Measurements from ENCODE around the gene ODF2.

The ODF2 gene

DNA sequence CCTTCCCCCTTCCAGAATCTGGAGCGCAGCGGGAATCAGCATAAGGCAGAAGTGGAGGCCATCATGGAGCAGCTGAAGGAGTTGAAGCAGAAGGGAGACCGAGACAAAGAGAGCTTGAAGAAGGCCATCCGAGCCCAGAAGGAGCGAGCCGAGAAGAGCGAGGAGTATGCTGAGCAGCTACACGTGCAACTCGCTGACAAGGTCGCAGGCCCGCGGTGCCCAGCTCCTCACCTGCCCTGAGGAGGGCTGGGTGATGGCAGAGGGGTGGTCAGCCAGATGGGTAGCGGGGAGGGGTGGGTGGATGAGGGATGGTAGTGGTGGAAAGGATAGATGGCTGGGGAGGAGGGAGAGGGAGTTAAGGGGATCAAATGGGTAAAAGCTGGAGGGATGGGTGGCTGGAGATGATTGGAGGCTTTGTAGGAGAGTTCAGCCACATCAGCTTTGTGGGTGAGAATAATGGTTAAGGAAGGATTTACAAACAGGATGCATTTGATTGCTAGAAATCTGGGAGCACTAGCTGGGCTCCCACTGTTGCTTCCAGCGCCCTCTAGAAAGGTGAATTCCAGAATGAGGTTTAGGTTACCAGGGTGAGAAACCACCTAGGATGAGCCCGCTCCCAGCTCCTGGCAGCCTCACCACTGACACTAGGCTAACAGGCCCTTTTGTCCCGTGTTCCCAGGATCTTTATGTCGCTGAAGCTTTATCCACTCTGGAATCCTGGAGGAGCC lies 29.0 kb downstream of the ODF2 start:
- TF ChIP-seq, protein P1, sequence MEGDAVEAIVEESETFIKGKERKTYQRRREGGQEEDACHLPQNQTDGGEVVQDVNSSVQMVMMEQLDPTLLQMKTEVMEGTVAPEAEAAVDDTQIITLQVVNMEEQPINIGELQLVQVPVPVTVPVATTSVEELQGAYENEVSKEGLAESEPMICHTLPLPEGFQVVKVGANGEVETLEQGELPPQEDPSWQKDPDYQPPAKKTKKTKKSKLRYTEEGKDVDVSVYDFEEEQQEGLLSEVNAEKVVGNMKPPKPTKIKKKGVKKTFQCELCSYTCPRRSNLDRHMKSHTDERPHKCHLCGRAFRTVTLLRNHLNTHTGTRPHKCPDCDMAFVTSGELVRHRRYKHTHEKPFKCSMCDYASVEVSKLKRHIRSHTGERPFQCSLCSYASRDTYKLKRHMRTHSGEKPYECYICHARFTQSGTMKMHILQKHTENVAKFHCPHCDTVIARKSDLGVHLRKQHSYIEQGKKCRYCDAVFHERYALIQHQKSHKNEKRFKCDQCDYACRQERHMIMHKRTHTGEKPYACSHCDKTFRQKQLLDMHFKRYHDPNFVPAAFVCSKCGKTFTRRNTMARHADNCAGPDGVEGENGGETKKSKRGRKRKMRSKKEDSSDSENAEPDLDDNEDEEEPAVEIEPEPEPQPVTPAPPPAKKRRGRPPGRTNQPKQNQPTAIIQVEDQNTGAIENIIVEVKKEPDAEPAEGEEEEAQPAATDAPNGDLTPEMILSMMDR (IDR thresholded peaks at IDR 0.05; ENCODE audit: insufficient read depth, low read length, missing control alignments): no peak
- ChIA-PET CTCF (no interaction called here), POLR2A (interaction anchor here (1.0 kb wide), 1 partner anchor 13 kb away, joined by 3 read pairs; no protein-coding TSS in a partner anchor)
- no peak for DNase-seq (ENCODE audit: low read depth, low spot score)
- no peak overlapping the region for H3K4me3 ChIP-seq (ENCODE audit: low read depth, low read length)

DNA sequence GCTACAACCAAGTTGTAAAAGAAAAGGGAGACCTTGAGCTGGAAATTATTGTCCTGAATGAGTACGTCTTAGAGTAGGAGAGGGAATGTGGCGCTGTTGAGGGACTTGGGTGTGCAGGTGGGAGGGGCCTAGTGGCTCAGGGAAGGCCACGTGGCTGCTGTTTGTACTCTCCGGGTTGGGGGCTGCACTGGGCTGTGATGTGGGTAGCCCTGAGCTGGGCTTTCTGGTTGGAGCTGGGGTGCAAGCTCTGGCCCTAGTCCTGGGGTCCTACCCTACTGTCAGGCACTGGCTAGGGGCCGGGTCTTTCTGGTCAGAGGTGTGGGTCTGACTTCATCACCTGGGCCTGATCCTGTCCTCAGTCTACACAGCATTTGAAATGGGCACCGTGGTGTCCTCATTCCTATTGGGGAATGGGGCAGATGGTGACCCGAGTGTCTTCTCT lies 29.6 kb downstream of the ODF2 start:
- TF ChIP-seq, protein P1 (IDR thresholded peaks at IDR 0.05; ENCODE audit: insufficient read depth, low read length, missing control alignments): no peak
- ChIA-PET POLR2A (no interaction called here), CTCF (no interaction called here)
- no peak overlapping the region for H3K4me3 ChIP-seq (ENCODE audit: low read depth, low read length)
- no peak for DNase-seq (ENCODE audit: low read depth, low spot score)

DNA sequence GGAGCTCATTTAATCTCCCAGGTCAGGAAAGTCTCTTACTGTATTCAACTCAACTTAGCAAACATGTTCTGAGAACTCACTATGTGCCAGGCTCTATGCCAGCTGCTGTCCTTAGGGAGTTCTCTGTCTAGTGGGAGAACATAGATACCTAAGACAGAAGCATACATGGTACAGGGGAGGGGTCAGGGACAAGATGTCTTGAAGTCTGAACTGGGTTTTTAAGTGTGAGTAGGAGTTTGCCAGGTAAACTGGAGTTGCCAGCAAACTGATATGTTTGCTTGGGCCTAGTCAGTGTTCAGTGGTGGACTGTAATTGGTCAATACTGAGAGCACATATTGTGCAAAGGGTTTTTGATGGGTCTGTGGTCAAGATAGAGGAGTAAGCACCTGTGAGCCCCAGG lies 30.4 kb downstream of the ODF2 start:
- no peak overlapping the region for H3K4me3 ChIP-seq (ENCODE audit: low read depth, low read length)
- ChIA-PET POLR2A (no interaction called here), CTCF (interaction anchor here (1.0 kb wide), 1 partner anchor 15 kb away, joined by 3 read pairs; no protein-coding TSS in a partner anchor)
- no peak for DNase-seq (ENCODE audit: low read depth, low spot score)
- TF ChIP-seq, protein P1 (IDR thresholded peaks at IDR 0.05; ENCODE audit: insufficient read depth, low read length, missing control alignments): no peak

DNA sequence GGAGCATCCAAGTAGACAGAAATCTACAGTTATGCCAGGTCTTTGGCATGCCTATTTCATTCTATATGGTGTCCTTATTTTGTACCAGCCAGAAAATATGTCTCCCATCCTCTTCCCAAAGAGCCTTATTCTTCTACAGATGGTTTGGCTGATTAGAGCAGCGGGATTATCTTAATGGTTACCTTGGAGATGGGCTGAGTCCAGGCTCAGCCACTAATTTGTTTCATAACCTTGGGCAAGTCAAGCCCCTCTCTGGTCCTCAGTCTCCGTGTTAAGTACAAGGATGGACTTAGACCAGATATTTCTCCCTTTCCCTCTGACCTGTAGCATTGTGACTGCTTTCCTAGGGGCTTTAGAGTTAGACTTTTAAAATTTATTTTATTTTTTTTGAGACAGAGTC lies 37.6 kb downstream of the ODF2 start:
- no peak for DNase-seq (ENCODE audit: low read depth, low spot score)
- TF ChIP-seq, protein P1 (IDR thresholded peaks at IDR 0.05; ENCODE audit: insufficient read depth, low read length, missing control alignments): no peak
- CTCF ChIA-PET: no interaction called here

DNA sequence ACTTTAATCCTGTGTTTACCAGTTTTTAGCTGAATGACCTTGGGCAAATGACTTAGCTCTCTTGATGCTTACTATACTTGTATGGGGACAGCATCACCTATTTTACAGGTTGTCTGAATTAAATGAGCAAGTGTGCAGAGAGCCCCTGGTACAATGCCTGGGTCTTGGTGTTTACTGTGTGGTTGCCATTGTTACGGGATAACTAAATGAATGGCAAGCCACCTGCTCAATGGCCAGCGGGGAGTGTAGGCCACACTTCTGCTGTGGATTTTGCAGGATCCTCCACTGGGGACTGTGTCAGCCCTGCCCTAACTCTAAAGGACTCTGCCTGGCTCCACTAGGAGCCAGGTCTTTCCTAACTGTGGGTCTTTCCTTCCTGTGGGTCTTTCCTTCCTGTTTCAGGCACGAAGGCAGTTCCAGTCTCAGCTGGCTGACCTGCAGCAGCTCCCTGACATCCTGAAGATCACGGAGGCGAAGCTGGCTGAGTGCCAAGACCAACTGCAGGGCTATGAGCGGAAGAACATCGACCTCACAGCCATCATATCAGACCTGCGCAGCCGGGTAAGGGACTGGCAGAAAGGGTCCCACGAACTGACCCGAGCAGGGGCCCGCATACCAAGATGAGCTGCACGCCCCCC lies 38.4 kb downstream of the ODF2 start:
- DNase-seq (ENCODE audit: low read depth, low spot score): no peak
- no peak overlapping the region for H3K4me3 ChIP-seq (ENCODE audit: low read depth, low read length)
- TF ChIP-seq, protein P1 (IDR thresholded peaks at IDR 0.05; ENCODE audit: insufficient read depth, low read length, missing control alignments): no peak
- ChIA-PET POLR2A (no interaction called here), CTCF (no interaction called here)

More for the DNA sequence above, 37.6 kb downstream of the ODF2 start:
- POLR2A ChIA-PET: no interaction called here
- no peak overlapping the region for H3K4me3 ChIP-seq (ENCODE audit: low read depth, low read length)

DNA sequence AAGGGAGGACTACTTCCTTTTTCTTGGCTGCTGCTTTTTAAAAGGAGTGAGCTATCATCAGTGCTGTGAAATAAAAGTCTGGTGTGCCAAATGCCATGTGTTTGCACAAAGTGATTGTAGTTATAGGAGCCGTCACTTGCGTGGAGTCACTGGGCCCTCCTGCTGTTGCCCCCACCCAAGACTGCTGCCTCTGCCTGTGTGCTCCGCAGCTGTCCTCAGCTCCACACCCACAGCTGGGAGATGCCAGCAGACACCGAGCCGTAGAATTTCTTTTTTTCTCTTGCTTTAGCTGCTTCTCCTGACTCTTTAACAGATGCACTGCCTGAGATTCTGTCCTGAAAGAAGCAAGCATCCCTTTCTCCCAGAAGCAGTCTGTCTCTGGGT lies 38.9 kb downstream of the ODF2 start:
- POLR2A ChIA-PET: no interaction called here
- DNase-seq (ENCODE audit: low read depth, low spot score): no peak
- TF ChIP-seq, protein P1 (IDR thresholded peaks at IDR 0.05; ENCODE audit: insufficient read depth, low read length, missing control alignments): no peak
- CTCF ChIA-PET: interaction anchor here (1.8 kb wide), 1 partner anchor 133 kb away, joined by 5 read pairs; no protein-coding TSS in a partner anchor
- no peak overlapping the region for H3K4me3 ChIP-seq (ENCODE audit: low read depth, low read length)

Measured in AG04449 (cell line).